GM18519 (cell line): ENCODE results near the gene SCAF4.
"Not testable (repeated sequence)": the region's sequence is repeated elsewhere in the genome, so short reads cannot be mapped to it uniquely, and the experiment has no call there.

Source experiments
- ATAC-seq: cut with Tn5 transposase; IDR thresholded peaks from one replicate; pipeline ENCODE4 v1.9.1; 2021; ENCODE audit warnings: mild to moderate bottlenecking, moderate library complexity; ENCODE audit not compliant: unreplicated experiment, low FRiP score

SCAF4 gene, protein sequence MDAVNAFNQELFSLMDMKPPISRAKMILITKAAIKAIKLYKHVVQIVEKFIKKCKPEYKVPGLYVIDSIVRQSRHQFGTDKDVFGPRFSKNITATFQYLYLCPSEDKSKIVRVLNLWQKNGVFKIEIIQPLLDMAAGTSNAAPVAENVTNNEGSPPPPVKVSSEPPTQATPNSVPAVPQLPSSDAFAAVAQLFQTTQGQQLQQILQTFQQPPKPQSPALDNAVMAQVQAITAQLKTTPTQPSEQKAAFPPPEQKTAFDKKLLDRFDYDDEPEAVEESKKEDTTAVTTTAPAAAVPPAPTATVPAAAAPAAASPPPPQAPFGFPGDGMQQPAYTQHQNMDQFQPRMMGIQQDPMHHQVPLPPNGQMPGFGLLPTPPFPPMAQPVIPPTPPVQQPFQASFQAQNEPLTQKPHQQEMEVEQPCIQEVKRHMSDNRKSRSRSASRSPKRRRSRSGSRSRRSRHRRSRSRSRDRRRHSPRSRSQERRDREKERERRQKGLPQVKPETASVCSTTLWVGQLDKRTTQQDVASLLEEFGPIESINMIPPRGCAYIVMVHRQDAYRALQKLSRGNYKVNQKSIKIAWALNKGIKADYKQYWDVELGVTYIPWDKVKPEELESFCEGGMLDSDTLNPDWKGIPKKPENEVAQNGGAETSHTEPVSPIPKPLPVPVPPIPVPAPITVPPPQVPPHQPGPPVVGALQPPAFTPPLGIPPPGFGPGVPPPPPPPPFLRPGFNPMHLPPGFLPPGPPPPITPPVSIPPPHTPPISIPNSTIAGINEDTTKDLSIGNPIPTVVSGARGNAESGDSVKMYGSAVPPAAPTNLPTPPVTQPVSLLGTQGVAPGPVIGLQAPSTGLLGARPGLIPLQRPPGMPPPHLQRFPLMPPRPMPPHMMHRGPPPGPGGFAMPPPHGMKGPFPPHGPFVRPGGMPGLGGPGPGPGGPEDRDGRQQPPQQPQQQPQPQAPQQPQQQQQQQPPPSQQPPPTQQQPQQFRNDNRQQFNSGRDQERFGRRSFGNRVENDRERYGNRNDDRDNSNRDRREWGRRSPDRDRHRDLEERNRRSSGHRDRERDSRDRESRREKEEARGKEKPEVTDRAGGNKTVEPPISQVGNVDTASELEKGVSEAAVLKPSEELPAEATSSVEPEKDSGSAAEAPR

DNA sequence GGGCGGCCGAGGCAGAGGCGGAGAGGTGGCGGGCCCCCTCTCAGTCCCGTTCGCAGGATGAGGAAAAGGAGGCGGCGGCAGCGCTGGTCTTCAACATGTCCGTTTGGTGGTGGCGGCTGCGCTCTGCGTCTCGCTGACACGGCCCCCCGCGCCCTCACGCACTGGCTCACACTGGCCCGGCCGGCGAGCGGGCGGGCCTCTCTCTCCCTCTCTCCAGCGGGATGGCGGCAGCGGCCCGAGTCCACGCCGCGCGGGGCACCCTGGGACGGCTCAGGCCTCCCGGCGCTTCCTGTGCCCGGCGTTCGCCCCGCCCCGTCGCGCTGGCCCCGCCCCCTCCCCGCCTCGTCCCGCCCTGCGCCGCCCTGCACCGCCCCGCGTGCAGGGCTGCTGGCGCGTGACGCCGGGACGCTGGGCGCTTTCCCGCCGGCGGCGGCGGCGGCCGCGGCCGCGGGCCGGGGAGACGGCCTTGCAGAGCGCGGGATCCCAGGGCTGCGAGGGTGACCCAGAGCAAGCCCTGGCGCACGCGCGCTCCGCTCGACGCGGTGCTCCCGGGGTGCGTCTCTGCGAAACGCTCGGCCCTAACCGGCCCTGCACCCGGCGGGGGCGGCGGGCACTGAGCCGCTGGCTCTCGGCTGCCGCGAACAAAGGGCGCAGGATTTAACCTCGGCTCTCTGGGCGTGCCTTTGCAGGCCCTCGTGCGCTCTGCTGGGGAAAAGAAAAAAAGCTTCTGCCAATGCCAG lies at the start of gene SCAF4:
TSS of gene SCAF4 (minus strand) at position 262 of the 740 bp plus-strand sequence. CDS start 426 bp downstream, outside the sequence.
- peak; percentile 62 for ATAC-seq

DNA sequence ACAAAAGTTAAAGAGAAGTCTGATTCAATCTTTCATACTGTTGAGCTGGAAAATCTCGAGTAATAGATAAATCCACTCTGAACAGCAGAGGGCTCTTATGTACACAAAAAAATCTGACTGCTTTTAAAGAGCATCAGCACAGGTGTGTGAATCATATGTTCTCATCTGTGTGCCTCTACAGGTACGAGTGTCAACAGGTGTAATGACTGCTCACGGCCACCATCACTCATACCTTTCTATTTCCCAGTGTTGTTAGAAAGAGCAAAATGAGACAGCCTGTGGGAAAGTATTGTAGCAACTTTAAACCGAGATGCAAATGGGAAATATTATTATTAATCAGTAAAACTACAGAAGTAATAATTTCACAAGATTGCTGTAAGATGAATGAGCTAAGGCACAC lies 49.0 kb upstream of the SCAF4 start:
- ATAC-seq, result no peak

DNA sequence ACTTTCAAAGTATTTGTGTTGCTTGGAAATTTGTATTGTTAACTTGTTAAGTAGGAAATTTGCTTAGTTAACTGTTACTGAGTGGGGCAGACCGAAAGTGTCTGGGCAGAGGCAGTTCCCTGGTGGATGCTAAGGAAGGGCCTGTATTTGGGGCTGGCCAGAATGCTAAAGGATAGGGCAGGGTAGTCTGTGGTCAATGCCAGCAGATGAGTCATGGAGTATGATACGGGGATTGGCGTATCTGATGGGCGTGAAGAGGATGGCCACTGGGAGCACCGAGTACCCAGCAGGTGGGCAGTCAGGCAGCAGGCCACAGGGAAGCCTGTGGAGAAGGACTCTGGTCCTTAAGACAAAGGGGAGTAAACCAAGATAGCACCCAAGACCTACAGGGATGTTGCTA lies 46.6 kb upstream of the SCAF4 start:
- no peak for ATAC-seq

DNA sequence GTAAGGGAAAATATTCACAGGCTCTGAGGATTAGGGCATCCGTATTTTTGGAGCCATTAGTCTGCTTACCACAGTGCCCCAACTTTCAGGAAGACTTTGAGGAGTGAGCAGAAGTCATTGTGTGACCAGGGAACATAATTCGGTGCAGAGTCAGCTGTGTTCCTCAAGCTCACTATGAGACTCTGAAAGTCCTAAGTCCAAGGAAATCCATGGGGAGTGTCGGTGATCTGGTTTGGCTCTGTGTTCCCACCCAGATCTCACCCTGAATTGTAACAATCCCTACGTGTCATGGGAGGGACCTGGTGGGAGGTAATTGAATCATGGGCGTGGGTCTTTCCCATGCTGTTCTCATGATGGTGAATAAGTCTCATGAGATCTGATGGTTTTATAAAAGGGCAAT lies 45.9 kb upstream of the SCAF4 start:
- no peak for ATAC-seq

DNA sequence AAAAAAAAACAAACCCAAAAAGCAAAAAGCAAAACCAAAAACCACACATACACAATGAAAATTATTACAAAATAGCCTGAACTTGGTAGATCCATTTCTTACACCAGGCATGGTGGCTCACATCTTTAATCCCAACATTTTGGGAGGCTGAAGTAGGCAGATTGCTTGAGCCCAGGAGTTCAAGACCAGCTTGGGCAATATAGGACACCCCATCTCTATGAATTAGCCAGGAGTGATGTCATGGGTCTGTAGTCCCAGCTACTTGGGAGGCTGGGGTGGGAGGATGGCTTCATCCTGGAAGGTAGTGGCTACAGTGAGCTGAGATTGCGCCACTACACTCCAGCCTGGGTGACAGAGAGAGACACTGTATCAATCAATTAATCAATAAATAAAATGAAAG lies 42.1 kb upstream of the SCAF4 start:
- no peak for ATAC-seq

DNA sequence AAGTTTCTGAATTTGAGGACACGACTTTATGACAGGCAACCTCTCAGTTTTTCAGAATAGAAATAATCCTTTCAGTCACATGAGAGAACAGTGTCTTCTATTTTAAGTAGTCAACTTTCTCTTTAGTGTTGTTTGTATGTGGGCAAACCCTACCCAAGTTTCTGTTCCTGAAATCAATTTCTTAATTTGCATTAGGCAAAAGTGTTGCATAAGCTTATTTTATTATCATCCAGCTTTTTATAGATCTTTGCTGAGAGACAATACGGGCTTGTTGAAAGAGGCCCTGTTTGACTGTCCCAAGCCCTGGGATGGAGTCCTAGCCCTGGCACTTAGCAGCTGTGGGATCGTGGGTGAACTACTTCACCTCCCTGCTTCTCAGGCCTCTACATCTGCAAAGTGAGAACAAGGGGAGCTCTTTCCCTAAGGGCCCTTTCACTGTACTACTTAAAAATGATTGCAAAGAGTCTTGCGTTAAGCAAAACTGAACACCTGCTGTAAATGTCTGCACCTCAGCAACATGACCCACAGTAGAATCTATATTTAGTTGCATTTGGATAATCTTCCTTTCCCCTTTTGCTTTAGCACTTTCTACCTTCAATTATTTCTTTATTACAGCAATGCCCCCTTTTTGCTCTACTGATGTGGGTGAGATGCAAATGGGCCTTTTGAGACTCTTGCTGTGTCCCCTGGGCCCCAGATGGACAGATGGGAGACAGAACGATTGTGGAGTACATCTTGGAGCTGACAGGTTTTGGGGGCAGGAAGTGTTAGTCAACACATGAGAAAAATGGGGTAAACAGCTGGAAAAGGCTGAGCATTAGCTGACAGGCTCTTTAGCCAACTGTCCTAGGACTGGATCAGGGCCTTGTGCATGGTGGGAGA lies 41.0 kb upstream of the SCAF4 start:
- ATAC-seq, result peak; percentile 91

DNA sequence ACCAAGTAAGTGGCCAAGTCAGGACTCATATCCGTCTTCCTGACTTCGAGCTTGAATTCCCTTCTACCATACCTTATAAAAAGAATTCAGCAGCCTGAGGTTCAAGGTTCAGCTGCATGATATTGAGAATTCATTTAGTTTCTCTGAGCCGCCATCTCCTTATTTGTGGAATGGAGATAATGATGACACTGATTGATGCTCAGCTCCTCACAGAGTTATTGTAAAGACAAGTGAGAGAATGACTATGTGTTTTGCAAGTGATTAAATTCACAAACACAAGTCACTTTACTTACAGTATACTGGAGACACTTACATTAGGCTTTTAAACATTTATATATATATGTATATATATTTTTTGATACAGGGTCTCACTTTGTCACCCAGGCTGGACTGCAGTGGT lies 39.8 kb upstream of the SCAF4 start:
- ATAC-seq, result no peak

DNA sequence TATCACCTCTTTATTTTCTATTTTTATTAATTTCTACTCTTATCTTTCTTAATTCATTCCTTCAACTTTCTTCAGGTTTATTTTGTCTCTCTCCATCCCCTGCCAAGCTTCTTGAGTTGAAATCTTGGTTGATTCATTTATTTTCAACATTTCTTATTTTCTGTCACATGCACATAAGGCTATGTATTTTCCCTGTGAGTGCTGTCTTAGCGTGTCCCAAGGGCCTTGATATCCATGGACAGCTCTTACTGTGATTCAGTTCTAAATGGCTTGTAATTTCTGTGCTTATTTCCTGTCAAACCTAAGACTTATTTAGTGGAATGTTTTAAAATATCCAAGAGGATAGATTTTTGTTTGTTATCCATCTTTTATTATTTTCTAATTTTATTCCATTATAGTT lies 36.8 kb upstream of the SCAF4 start:
- no peak for ATAC-seq

DNA sequence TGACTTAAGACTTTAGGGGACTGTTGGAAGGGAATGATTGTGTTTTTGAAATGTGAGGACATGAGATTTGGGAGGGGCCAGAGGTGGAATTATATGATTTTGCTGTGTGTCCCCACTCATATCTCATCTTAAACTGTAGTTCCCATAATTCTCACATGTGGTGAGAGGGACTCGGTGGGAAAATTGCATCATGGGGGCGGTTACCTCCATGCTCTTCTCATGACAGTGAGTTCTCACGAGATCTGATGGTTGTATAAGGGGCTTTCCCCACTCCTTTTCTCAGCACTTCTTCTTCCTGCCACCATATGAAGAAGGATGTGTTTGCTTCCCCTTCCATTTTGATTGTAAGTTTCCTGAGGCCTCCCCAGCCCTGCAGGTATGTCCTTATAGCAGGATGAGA lies 35.0 kb upstream of the SCAF4 start:
- ATAC-seq, result no peak

DNA sequence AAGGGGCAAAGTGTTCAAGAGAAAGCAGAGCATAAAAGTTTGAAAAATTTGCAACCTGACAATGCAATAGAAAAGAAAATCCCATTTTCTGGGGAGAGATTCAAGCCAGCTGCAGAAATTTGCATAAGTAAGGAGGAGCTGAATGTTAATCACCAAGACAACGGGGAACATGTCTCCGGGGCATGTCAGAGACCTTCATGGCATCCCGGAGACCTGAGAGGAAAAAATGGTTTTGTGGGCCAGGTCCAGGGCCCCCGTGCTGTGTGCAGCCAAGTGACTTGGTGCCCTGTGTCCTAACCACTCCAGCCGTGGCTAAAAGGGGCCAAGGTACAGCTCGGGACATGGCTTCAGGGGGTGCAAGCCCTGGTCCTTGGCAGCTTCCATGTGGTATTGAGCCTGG lies 33.9 kb upstream of the SCAF4 start:
- ATAC-seq, result not testable (repeated sequence)

DNA sequence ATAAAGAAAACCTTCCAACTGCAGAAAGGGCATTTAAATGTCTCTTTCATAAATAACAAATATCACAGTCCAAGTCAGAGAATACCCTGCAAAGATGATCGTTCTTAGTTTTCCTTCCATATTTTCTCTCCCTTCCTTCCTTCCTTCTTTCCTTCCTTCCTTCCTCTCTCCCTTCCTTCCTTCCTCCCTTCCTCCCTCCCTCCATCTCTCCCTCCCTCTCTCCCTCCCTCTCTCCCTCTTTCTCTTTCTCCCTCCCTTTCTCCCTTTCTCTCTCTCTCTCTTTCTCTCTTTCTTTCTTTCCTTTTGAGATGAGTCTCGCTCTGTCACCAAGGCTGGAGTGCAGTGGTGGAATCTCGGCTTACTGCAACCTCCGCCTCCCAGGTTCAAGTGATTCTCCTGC lies 29.0 kb upstream of the SCAF4 start:
- no peak for ATAC-seq

DNA sequence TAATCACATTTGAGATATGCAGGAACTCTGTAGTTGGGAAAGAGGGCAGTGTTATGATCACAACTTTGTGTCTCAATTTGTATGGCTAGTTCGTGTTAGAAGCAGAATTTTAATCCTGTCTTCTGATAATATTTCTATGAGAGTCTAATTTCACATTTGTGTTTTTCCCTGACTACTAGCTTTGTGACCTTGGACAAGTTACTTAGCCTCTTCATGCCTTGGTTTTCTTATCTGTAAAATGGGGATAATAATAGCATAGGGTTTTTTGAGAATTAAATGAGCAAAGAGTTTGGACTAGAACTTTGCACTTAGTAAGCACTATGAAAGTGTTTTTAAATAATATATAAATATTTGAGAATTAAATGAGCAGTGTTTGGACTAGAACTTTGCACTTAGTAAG lies 24.9 kb upstream of the SCAF4 start:
- ATAC-seq, result no peak

DNA sequence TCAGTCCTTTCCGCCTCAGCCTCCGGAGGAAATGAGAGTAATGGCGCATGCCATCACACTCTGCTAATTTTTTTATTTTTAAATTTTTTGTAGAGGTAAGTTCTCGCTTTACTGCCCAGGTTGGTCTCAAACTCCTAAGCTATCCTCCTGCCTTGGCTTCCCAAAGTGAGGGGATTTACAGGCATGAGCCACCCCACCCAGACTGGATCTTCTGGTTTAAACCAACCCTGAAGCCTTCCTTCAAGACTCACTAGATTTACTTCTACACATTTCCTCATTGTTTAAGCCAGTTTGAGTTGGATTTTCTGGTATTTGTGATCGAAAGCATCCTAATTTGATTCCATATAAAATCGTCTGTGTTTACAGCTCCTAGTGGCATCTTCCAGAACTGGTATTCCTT lies 23.1 kb upstream of the SCAF4 start:
- no peak for ATAC-seq

DNA sequence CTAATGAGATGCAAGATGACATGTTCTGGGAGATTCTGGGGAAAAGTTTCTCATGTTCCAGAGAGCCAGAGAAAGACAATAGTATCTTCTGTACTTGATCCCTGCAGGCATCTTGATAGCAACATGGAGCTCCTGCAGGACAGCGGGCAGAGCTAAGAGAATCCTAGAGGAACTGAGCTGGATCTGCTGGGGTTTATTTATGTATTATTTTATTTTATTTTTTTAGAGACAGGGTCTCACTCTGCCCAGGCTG lies 22.7 kb upstream of the SCAF4 start:
- ATAC-seq, result no peak

DNA sequence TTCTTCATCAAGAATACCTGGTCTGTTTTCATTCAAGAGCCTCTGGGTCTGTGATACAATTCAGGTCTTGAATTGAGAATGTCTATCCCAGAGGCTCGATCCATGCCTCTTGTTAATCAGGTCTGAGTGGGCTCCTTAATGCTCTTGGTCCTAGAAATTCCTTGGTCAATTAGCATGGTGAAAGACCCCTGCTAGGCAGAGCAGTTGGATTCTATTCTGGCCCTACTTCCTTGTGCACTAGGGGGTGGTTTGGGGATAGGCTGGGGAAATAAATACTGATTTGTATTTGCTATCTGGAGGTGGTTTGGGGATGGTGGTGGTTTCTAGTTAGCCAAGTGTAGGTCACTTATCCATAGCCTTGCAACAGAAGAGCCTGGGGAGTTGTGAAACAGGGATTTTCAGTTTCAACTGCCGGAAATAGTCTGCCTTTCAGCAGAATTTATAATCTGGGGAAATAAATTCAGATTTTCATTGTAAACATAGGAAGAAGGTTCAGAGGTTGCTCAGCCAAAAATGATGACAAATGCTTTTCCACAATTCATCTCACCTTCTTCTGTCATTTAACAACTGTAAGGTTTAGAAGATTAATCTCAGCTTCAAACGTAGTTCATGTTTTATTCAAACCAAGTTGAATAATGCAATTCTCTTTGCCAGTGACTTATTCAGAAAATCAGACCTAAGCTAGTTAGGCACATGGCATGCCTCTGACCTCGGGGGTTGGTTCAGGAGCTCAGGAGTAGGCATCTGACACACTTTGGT lies 22.2 kb upstream of the SCAF4 start:
- no peak for ATAC-seq

DNA sequence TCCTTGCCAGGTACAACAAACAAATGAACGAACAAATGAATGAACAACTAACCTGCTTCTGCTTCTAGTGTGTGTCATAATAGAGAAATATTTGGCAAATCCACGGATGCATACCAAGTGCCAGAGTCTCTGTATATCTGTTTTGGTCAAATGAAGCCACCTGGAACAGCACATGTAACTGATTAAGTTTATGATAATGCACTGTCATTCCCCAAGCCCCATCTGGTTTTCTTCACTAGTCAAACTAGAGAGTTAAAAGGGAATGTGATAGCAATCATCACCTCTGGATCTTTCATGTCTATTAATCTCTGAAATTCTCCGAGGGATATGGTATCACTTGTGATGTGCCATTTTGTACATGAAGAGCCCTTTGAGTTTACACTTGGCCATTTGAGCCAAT lies 21.0 kb upstream of the SCAF4 start:
- ATAC-seq, result no peak

DNA sequence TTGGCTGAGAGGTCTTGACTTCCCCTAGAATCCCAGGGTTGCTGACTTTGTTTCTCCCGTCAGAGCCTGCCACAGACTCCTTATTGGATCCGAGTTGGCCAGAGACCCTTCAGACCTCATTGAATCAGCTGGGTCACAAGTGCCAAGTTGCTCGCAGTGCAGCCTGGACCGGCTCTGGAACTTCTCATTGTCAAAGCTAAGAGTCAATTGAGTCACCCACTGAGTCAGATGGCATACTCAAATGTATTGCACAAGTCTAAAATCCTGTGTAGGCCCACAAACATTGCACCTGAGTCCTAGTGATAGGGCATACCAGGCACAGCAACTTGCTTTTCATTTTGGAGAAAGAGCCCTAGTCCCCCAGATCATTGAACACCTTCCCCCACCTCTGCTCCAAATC lies 20.4 kb upstream of the SCAF4 start:
- ATAC-seq, result no peak

DNA sequence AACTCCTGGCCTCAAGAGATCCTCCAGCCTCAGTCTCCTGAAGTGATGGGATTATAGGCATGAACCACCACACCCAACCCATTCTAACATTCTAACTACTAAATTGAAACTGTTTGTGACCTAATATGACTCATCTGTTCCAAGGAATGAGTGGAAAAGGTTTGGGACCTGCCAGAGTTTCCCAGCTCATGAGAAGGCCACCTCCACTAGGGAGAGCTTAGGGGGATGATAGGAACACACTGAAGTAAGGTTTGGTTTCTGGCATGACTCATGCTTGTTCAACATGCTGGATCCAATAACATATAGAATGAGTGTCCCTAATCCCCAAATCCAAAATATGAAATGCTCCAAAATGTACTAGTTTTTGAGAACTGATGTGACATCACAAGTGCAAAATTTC lies 18.9 kb upstream of the SCAF4 start:
- ATAC-seq, result no peak

DNA sequence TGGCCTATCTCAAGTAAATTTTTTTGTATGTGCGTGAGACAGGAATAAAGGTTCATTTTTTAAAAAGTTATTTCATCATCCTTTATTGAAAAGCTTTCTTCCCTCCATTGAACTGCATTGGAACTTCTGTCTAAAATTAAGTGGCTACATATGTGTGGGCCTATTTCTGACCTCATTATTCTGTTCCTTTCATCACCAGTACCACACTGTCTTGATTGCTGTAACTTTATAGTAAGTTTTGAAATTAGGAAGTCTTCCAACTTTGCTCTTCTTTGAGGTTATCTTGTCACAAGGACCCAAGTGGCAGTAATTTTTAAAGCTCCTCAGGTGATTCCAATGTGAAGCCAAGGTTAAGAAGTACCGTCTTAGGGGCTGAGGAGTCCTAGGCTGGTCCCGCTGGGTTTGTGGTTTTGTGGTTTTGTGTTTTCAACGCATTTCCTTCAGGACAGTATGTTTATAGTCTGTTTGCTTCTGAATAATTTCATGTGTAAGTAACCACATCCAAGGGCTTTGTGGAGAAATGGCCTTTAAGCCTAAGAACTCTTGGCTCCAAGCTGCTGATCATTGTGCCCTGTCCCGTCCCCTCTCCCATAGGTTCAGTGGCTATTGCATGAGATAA lies 12.4 kb upstream of the SCAF4 start:
- no peak for ATAC-seq
